ENCODE measurements around the gene GAD2. TPM values are rescaled to one million over a fixed set of nuclear protein-coding genes. Genes with fewer than 3 reads are reported as not detected.

The GAD2 gene
- total RNA-seq, 1 donor from 2014 or later, result 15.3 TPM

GRCh38 chr10:26215396-26215934 is 1.1 kb upstream of the GAD2 start:
- H3K27ac Mint-ChIP-seq, result peak overlapping the region; percentile 82
- H3K4me3 Mint-ChIP-seq, result peak overlapping the region; percentile 86

GRCh38 chr10:26215935-26216584 is 514 bp upstream of the GAD2 start:
- Mint-ChIP-seq H3K27me3 (peaks cover 88% of the 10 kb centered on the region), H3K36me3 (no peaks in the 10 kb centered on the region), H3K27ac (peak overlapping the region; percentile 82), H3K4me1 (ENCODE audit: unreplicated experiment) (peaks cover 14% of the 10 kb centered on the region), H3K9me3 (no peaks in the 10 kb centered on the region), H3K4me3 (peak overlapping the region; percentile 86)
- no peak for DNase-seq (ENCODE audit: extremely low spot score, unreplicated experiment)
- TF ChIP-seq CTCF (conservative IDR thresholded peaks at IDR 0.05), result no peak

More at GRCh38 chr10:26215396-26215934, 1.1 kb upstream of the GAD2 start:
- H3K4me1 Mint-ChIP-seq (ENCODE audit: unreplicated experiment), result peaks cover 14% of the 10 kb centered on the region
- no peak for DNase-seq (ENCODE audit: extremely low spot score, unreplicated experiment)
- TF ChIP-seq CTCF (conservative IDR thresholded peaks at IDR 0.05), result no peak
- no peaks in the 10 kb centered on the region for H3K9me3 Mint-ChIP-seq
- H3K36me3 Mint-ChIP-seq, result no peaks in the 10 kb centered on the region
- peaks cover 82% of the 10 kb centered on the region for H3K27me3 Mint-ChIP-seq

- Mint-ChIP-seq H3K27me3 (peaks cover 96% of the 10 kb centered on the region), H3K4me1 (ENCODE audit: unreplicated experiment) (peaks cover 14% of the 10 kb centered on the region), H3K36me3 (no peaks in the 10 kb centered on the region), H3K9me3 (no peaks in the 10 kb centered on the region), H3K4me3 (peak overlapping the region; percentile 86), H3K27ac (peak overlapping the region; percentile 80)
- DNase-seq (ENCODE audit: extremely low spot score, unreplicated experiment), result no peak
- TF ChIP-seq CTCF (conservative IDR thresholded peaks at IDR 0.05), result no peak
Measured at GRCh38 chr10:26217396-26218086, 967 bp downstream of the GAD2 start.

GRCh38 chr10:26219676-26220075 is 3.1 kb downstream of the GAD2 start:
- H3K4me1 Mint-ChIP-seq (ENCODE audit: unreplicated experiment), result peaks cover 14% of the 10 kb centered on the region
- H3K9me3 Mint-ChIP-seq, result no peaks in the 10 kb centered on the region
- DNase-seq (ENCODE audit: extremely low spot score, unreplicated experiment), result no peak
- no peaks in the 10 kb centered on the region for H3K36me3 Mint-ChIP-seq
- peaks cover 94% of the 10 kb centered on the region for H3K27me3 Mint-ChIP-seq
- no peak for TF ChIP-seq CTCF (conservative IDR thresholded peaks at IDR 0.05)
- no peak overlapping the region for H3K27ac Mint-ChIP-seq
- H3K4me3 Mint-ChIP-seq, result no peak overlapping the region

GRCh38 chr10:26220901-26221300 is 4.3 kb downstream of the GAD2 start:
- no peak overlapping the region for H3K4me3 Mint-ChIP-seq
- H3K4me1 Mint-ChIP-seq (ENCODE audit: unreplicated experiment), result peaks cover 9% of the 10 kb centered on the region
- no peak overlapping the region for H3K27ac Mint-ChIP-seq
- no peak for DNase-seq (ENCODE audit: extremely low spot score, unreplicated experiment)
- no peak for TF ChIP-seq CTCF (conservative IDR thresholded peaks at IDR 0.05)
- peaks cover 90% of the 10 kb centered on the region for H3K27me3 Mint-ChIP-seq
- H3K36me3 Mint-ChIP-seq, result no peaks in the 10 kb centered on the region
- no peaks in the 10 kb centered on the region for H3K9me3 Mint-ChIP-seq
